GM21737 (cell line): ENCODE measurements around the gene MED27.

Experiments
- ATAC-seq: cut with Tn5 transposase; IDR thresholded peaks from one replicate; pipeline ENCODE4 v1.9.1; 2021; ENCODE audit warnings: mild to moderate bottlenecking, moderate library complexity; ENCODE audit not compliant: unreplicated experiment

The MED27 gene

GRCh38 chr9:131817073-131817472 lies 262.6 kb downstream of the MED27 start:
- ATAC-seq: no peak

DNA sequence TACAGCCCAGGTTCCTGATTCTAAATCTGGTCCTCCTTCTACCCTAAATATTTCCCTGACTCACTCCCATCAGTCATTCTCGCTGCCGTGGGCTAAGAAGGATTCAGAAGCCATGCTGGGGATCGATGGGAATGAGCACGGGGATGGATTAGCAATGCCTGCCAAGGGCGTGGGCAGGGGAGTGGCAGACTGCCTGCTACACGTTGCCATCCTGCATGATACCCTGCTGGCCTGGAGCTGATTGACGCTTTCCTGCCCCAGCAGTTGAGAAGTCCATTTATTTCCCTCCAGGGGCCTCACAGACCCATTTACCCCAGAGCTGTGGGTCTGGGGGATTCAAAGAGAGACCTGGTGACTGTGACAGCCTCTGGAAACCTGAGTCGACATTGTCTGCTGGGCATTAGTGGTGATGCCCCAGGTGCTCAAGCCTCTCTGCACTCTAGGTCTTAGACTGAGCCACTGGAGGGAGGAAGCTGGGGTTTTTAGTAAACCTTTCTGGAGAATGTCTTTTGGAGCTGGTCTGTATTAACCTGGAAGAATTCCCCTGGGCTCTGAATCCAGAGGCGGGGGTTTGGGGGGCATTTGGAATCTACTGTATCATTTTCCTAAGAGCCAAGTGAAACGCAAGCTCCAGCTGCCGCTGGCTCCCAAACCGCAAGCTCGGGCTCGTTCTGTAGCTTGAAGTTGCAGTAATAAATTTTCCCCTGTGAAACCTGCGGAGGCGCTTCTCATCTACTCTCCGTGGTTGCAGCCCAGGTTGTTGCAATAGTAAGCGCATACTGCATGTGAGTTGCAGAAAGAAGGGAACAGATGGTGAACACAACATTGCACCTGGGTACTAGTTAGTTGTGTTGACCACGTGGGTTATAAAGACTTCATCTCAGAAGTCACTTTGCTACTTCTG lies 263.4 kb downstream of the MED27 start:
- ATAC-seq: no peak

- ATAC-seq: no peak
These were observed 265.0 kb downstream of the MED27 start for GRCh38 chr9:131814707-131815106.

DNA sequence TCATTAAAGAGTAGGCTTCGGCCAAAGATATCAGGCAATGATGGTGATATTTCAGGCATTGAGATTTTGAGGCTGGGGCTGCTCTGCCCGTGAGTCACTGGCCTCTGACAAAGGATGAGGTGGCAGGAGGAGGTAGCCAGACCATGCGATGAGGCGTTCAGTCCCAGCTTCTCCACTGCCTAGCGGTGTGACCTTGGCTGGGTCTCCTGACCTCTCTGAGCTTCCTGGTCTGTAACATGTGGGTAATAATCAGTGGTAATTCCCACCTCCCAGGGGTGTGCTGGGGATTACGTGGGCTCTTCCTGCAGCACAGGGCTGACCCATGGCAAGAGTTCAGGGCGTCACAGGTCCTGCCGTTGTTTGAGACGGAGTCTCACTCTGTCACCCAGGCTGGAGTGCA lies 266.6 kb downstream of the MED27 start:
- ATAC-seq: no peak

DNA sequence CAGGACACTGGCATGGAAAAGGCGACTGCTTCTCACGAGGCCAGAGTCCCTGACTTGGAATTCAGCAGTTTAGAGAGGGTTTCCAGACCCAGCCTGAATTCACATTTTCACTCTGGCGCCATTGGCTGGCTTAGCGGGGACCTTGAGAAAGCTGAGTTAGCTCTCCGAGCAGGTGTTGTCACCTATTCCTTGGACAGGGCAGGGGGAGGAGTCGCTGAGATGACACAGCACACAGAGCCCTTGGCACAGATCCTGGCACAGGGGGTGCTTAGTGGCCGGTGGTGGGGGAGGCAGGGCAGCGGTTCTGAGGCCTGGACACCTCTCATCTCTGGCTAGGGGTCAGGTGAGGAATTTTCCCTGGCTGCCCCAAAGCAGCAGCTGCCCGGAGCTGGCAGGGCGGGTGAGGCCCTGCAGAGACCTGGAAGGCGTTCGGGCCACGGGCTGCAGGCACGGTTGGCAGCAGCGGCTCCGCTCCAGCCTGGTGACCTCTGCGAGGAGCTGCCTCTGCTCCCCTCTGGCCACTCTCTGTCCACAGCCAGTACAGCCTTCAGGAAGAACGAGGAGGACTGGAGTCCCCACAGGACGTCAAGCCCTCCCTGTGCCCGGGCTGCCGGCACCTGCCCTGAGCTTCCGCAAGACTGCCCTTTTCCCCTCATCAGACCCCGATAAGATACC lies 267.4 kb downstream of the MED27 start:
- no peak for ATAC-seq

DNA sequence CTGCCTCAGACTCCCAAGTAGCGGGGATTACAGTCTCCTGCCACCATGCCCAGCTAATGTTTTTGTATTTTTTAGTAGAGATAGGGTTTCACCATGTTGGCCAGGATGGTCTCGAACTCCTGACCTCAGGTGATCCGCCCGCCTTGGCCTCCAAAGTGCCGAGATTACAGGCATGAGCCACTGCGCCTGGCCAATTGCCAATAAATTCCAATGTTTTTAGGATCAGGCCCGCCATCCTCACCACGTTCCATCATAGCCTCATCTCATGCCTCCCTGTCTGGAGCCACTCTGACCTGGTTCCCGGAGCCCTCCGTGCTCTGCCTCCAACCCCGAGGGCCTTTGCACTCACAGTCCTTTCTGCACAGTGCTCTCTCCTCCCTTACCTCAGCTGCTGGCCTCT lies 268.3 kb downstream of the MED27 start:
- ATAC-seq: no peak

DNA sequence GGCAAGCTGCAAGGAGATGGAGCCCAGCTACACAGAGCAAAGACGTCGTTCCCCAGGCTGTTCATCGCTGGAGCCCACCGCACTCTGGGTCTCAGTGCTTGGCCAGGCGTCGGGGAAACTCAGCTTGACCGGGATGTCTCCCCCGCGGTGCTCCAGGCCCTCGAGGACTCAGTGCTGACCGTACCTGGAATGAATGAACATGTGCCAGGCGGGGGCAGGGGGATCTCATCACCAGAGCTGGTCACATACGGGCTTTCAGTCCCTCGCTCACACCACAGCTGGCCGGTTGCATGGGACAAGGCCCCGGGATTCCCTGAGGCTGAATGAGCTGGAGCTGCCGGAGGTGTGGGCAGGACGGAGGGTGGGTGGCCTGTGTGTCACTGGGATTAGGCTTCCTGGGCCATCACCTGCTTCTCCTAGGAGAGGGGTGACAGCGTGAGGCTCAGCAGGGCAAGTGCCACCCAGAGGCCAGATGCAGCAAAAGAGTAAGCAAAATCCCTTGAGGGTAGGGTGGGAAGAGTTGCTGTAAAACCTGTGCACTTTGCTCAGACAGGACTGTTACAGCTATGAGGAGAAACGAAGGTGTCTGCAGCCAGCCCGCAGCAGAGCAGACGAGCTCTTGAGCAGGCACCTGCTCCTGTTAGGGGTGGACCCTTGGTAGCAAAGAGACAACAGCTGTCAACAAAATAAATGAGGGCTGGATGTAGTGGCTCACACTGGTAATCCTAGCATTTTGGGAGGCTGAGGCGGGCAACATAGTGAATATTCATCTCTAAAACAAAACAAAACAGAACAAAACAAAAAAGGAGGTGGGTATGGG lies 269.1 kb downstream of the MED27 start:
- ATAC-seq: no peak
